GM19099 (cell line): ENCODE data around the gene ZNF331.

Experiments
- POLR2A ChIP-seq: IDR thresholded peaks from 3 replicates; pipeline ENCODE4 v1.6.1; 2011; ENCODE audit warnings: low read depth; ENCODE audit not compliant: insufficient read length; ENCODE audit errors: extremely low read depth

Gene ZNF331

GRCh38 chr19:53596056-53596455 is 58.1 kb downstream of the ZNF331 start:
- no peak for TF ChIP-seq POLR2A

- no peak for TF ChIP-seq POLR2A
These were observed 59.1 kb downstream of the ZNF331 start for GRCh38 chr19:53597023-53597422.

GRCh38 chr19:53598361-53598760 is 60.4 kb downstream of the ZNF331 start:
- TF ChIP-seq POLR2A, result no peak

- no peak for TF ChIP-seq POLR2A
These were observed 62.3 kb downstream of the ZNF331 start for GRCh38 chr19:53600217-53600616.

- TF ChIP-seq POLR2A, result no peak
These were observed 68.1 kb downstream of the ZNF331 start for GRCh38 chr19:53606031-53606430.

GRCh38 chr19:53608381-53608780 is 70.4 kb downstream of the ZNF331 start:
- TF ChIP-seq POLR2A, result no peak

GRCh38 chr19:53612762-53613526 is 75.0 kb downstream of the ZNF331 start:
- TF ChIP-seq POLR2A, result no peak

GRCh38 chr19:53621885-53622740 is 84.2 kb downstream of the ZNF331 start:
- TF ChIP-seq POLR2A, result no peak

GRCh38 chr19:53624771-53625545 is 87.0 kb downstream of the ZNF331 start:
- no peak for TF ChIP-seq POLR2A

GRCh38 chr19:53626486-53626885 is 88.5 kb downstream of the ZNF331 start:
- no peak for TF ChIP-seq POLR2A

- no peak for TF ChIP-seq POLR2A
These were observed 89.0 kb downstream of the ZNF331 start for GRCh38 chr19:53626976-53627375.
